Caco-2 (cell line): ENCODE measurements around the gene AP4B1. TPM values are rescaled to one million over a fixed set of nuclear protein-coding genes. Genes with fewer than 3 reads are reported as not detected.

Source experiments
- BruUV-seq: library from RNA; stranded (reverse); fragments of 400-500 nt; replicated peaks from 2 replicates; lab custom pipeline; 2021; lab: Mats Ljungman, UMichigan
- CTCF ChIA-PET: fragments of 300-600 bp; sonication (Branson Sonifier 250); formaldehyde crosslinking; loops from one replicate; lab custom pipeline; 2022; ENCODE audit warnings: antibody characterized with exemption; lab: Charles Lee
- POLR2A ChIA-PET: fragments of 300-600 bp; sonication (Branson Sonifier 250); formaldehyde crosslinking; loops from one replicate; lab custom pipeline; 2022; ENCODE audit warnings: antibody characterized with exemption; lab: Charles Lee
- DNase-seq, 2 experiments: peaks; one replicate each; pipeline versions ENCODE4 v3.0.0 to v3.0.0-alpha.2; 2020 to 2022
- H3K27me3 ChIP-seq: replicated peaks from 2 replicates; pipeline ENCODE4 v1.6.0; 2011; ENCODE audit warnings: low read length; ENCODE audit not compliant: control insufficient read depth, insufficient read depth
- H3K36me3 ChIP-seq: 2 replicates; pipeline ENCODE4 v1.5.1; 2011; ENCODE audit warnings: low read length; ENCODE audit not compliant: control insufficient read depth, insufficient read depth
- H3K4me1 ChIP-seq: fragments of 250-450 bp; sonication (Bioruptor Pico); 2 replicates; pipeline ENCODE4 v1.5.1; 2020; ENCODE audit warnings: mild to moderate bottlenecking
- H3K4me3 ChIP-seq: 2 replicates; pipeline ENCODE4 v1.5.1; 2011; ENCODE audit warnings: low read depth, mild to moderate bottlenecking, control low read depth, low read length
- H3K9me3 ChIP-seq: fragments of 250-450 bp; sonication (Bioruptor Pico); 2 replicates; pipeline ENCODE4 v1.5.1; 2020; ENCODE audit warnings: mild to moderate bottlenecking, moderate library complexity
- H3K27ac Mint-ChIP-seq: one replicate; pipeline ENCODE4 v1.8.0; 2022; ENCODE audit warnings: mixed read lengths; ENCODE audit not compliant: unreplicated experiment
- H3K27me3 Mint-ChIP-seq: one replicate; pipeline ENCODE4 v1.8.0; 2022; ENCODE audit warnings: mixed read lengths; ENCODE audit not compliant: insufficient read depth, unreplicated experiment
- H3K36me3 Mint-ChIP-seq: one replicate; pipeline ENCODE4 v1.8.0; 2022; ENCODE audit warnings: mild to moderate bottlenecking, mixed read lengths; ENCODE audit not compliant: insufficient read depth, unreplicated experiment
- H3K4me1 Mint-ChIP-seq: one replicate; pipeline ENCODE4 v1.8.0; 2022; ENCODE audit warnings: low read depth, mixed read lengths; ENCODE audit not compliant: unreplicated experiment
- H3K4me3 Mint-ChIP-seq: one replicate; pipeline ENCODE4 v1.8.0; 2022; ENCODE audit warnings: mild to moderate bottlenecking, moderate library complexity, mixed read lengths; ENCODE audit not compliant: unreplicated experiment
- H3K9me3 Mint-ChIP-seq: one replicate; pipeline ENCODE4 v1.8.0; 2022; ENCODE audit warnings: mixed read lengths; ENCODE audit not compliant: unreplicated experiment
- intact Hi-C: fragments of 100-400 bp; cut with micrococcal nuclease; formaldehyde crosslinking; loops from one replicate; pipeline ENCODE4 v1.10.0; 2022; ENCODE audit not compliant: unreplicated experiment
- total RNA-seq: library from RNA; stranded (reverse); gene quantifications from 2 replicates; pipeline ENCODE4 v1.2.3, GENCODE V29; 2022
- TF ChIP-seq, protein P1 (sequence below), 2 experiments: fragments of 200-600 bp in 1 of 2; IDR thresholded peaks; 1 replicate in 1 of 2; 2 replicates in 1 of 2; pipeline versions ENCODE4 v1.5.1 to v1.8.0; 2011 to 2022; ENCODE audit warnings: antibody characterized with exemption in 1 of 2, control low read depth in 1 of 2, inconsistent platforms in 1 of 2, low read depth in 1 of 2, low read length in 1 of 2, mild to moderate bottlenecking in 1 of 2, moderate library complexity in 1 of 2; ENCODE audit not compliant: insufficient read depth in 1 of 2, severe bottlenecking in 1 of 2, unreplicated experiment in 1 of 2

AP4B1 gene
- total RNA-seq, 1 experiment from 2014 or later: 10.0 TPM

DNA sequence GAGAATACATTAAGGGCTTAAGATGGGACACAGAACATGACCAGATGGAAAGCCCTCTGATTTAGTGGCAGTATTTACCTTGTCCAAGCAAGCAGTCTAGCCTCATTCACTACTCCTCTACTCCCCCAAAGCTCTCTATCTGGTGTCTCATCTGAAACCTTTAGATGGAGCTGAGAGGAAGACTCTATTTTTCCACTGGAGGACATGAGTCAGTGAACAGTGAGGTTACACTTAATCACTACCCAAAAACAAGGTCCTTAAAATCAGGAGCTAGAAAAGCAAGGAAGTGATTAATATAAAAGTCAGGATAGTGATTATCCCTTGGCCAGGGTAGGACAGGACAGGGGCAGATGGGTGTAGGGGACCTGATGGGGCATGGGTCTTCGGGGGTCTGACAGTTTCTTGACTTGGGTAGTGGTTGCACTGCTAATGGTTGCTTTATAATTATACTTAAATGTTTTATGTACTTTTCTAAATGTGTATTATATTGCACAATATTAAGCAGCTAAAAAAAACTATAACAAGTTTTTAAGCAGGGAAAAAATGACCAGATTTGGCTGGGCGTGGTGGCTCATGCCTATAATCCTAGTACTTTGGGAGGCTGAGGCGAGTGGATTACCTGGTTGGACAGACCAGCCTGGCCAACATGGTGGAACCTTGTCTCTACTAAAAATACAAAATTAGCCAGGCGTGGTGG is 36.1 kb downstream of the AP4B1 start:
- Mint-ChIP-seq H3K27ac (no peak overlapping the region), H3K4me3 (no peak overlapping the region), H3K4me1 (no peaks in the 10 kb centered on the region), H3K9me3 (no peaks in the 10 kb centered on the region), H3K36me3 (no peaks in the 10 kb centered on the region), H3K27me3 (no peaks in the 10 kb centered on the region)
- POLR2A ChIA-PET: no interaction called here
- TF ChIP-seq, protein P1, sequence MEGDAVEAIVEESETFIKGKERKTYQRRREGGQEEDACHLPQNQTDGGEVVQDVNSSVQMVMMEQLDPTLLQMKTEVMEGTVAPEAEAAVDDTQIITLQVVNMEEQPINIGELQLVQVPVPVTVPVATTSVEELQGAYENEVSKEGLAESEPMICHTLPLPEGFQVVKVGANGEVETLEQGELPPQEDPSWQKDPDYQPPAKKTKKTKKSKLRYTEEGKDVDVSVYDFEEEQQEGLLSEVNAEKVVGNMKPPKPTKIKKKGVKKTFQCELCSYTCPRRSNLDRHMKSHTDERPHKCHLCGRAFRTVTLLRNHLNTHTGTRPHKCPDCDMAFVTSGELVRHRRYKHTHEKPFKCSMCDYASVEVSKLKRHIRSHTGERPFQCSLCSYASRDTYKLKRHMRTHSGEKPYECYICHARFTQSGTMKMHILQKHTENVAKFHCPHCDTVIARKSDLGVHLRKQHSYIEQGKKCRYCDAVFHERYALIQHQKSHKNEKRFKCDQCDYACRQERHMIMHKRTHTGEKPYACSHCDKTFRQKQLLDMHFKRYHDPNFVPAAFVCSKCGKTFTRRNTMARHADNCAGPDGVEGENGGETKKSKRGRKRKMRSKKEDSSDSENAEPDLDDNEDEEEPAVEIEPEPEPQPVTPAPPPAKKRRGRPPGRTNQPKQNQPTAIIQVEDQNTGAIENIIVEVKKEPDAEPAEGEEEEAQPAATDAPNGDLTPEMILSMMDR (IDR thresholded peaks at IDR 0.05; ENCODE audit: insufficient read depth in 1 of 2, low read depth in 1 of 2, low read length in 1 of 2, severe bottlenecking in 1 of 2, unreplicated experiment in 1 of 2): no peak
- DNase-seq: no peak
- no peaks in the 10 kb centered on the region for H3K9me3 ChIP-seq
- CTCF ChIA-PET: no interaction called here
- H3K4me1 ChIP-seq: no peaks in the 10 kb centered on the region
- intact Hi-C loops: no loop called here
- no peak overlapping the region for H3K4me3 ChIP-seq
- no TSS peak for BruUV-seq
- no peaks in the 10 kb centered on the region for H3K36me3 ChIP-seq
- no peaks in the 10 kb centered on the region for H3K27me3 ChIP-seq

GRCh38 chr1:113861641-113862040 is 43.0 kb downstream of the AP4B1 start:
- no peaks in the 10 kb centered on the region for H3K27me3 Mint-ChIP-seq
- H3K4me1 ChIP-seq: no peaks in the 10 kb centered on the region
- H3K4me3 Mint-ChIP-seq: no peak overlapping the region
- ChIA-PET POLR2A (no interaction called here), CTCF (no interaction called here)
- H3K36me3 Mint-ChIP-seq: no peaks in the 10 kb centered on the region
- H3K36me3 ChIP-seq: no peaks in the 10 kb centered on the region
- no peaks in the 10 kb centered on the region for H3K9me3 Mint-ChIP-seq
- intact Hi-C loops: no loop called here
- TF ChIP-seq, protein P1 (IDR thresholded peaks at IDR 0.05; ENCODE audit: insufficient read depth in 1 of 2, low read depth in 1 of 2, low read length in 1 of 2, severe bottlenecking in 1 of 2, unreplicated experiment in 1 of 2): no peak
- no peak overlapping the region for H3K4me3 ChIP-seq
- H3K27me3 ChIP-seq: no peaks in the 10 kb centered on the region
- BruUV-seq: no TSS peak
- DNase-seq: no peak
- H3K9me3 ChIP-seq: no peaks in the 10 kb centered on the region
- H3K27ac Mint-ChIP-seq: no peak overlapping the region
- H3K4me1 Mint-ChIP-seq: no peaks in the 10 kb centered on the region

DNA sequence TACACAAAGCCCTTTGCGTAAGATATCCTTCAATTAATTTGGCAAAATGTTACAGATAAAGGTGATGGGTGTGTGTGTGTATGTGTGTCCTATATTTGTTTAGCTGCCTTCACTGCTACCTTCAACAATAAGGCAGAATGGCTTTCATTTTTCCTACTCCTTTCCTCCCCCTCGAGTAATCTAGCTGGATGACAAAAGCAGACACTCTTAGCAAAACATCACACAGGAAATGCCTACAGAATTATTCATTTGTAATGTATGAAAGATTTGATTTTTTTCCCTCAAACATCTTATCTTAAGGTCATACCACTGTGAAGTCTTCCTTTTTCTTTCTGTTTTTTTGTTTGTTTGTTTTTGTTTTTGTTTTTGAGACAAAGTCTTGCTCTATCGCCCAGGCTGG is 43.7 kb downstream of the AP4B1 start:
- ChIA-PET CTCF (no interaction called here), POLR2A (no interaction called here)
- no peaks in the 10 kb centered on the region for H3K4me1 ChIP-seq
- H3K4me3 ChIP-seq: no peak overlapping the region
- H3K36me3 Mint-ChIP-seq: no peaks in the 10 kb centered on the region
- DNase-seq: no peak
- H3K9me3 Mint-ChIP-seq: no peaks in the 10 kb centered on the region
- no TSS peak for BruUV-seq
- H3K4me1 Mint-ChIP-seq: no peaks in the 10 kb centered on the region
- H3K27me3 ChIP-seq: no peaks in the 10 kb centered on the region
- H3K27ac Mint-ChIP-seq: no peak overlapping the region
- no peaks in the 10 kb centered on the region for H3K36me3 ChIP-seq
- H3K9me3 ChIP-seq: no peaks in the 10 kb centered on the region
- TF ChIP-seq, protein P1 (IDR thresholded peaks at IDR 0.05; ENCODE audit: insufficient read depth in 1 of 2, low read depth in 1 of 2, low read length in 1 of 2, severe bottlenecking in 1 of 2, unreplicated experiment in 1 of 2): no peak
- no peak overlapping the region for H3K4me3 Mint-ChIP-seq
- H3K27me3 Mint-ChIP-seq: no peaks in the 10 kb centered on the region
- intact Hi-C loops: no loop called here
